ENCODE results near the gene AHRR.

The AHRR gene

GRCh38 chr5:422323-423232 is 101.1 kb downstream of the AHRR start:
- Histone ChIP-seq H3K4me2 (ENCODE audit: low read length) (no peak overlapping the region), H3K9me3 (ENCODE audit: control insufficient read depth, low read length) (no peaks in the 10 kb centered on the region), H3K9ac (no peak overlapping the region), H3K4me1 (no peaks in the 10 kb centered on the region), H3K27ac (no peak overlapping the region), H3K79me2 (no peaks in the 10 kb centered on the region), H3K4me3 (ENCODE audit: low read depth, low read length) (no peak overlapping the region), H3K36me3 (ENCODE audit: control insufficient read depth, insufficient read depth, low read length) (no peaks in the 10 kb centered on the region), H3K27me3 (ENCODE audit: control insufficient read depth, insufficient read depth, low read length) (no peaks in the 10 kb centered on the region), H2AFZ (no peak overlapping the region)
- no peak for TF ChIP-seq CTCF (IDR thresholded peaks at IDR 0.05)

- Histone ChIP-seq H3K4me3 (ENCODE audit: low read depth, low read length) (no peak overlapping the region), H3K4me1 (no peaks in the 10 kb centered on the region), H3K9ac (no peak overlapping the region), H3K4me2 (ENCODE audit: low read length) (no peak overlapping the region), H3K79me2 (no peaks in the 10 kb centered on the region), H3K36me3 (ENCODE audit: control insufficient read depth, insufficient read depth, low read length) (no peaks in the 10 kb centered on the region), H2AFZ (no peak overlapping the region), H3K9me3 (ENCODE audit: control insufficient read depth, low read length) (no peaks in the 10 kb centered on the region), H3K27ac (no peak overlapping the region), H3K27me3 (ENCODE audit: control insufficient read depth, insufficient read depth, low read length) (no peaks in the 10 kb centered on the region)
- TF ChIP-seq CTCF (IDR thresholded peaks at IDR 0.05): no peak
Observed at GRCh38 chr5:423233-423565, 101.7 kb downstream of the AHRR start.

GRCh38 chr5:423626-424261 is 102.2 kb downstream of the AHRR start:
- H3K79me2 ChIP-seq: no peaks in the 10 kb centered on the region
- TF ChIP-seq CTCF (IDR thresholded peaks at IDR 0.05): no peak
- H2AFZ ChIP-seq: no peak overlapping the region

GRCh38 chr5:424301-425110 is 103.0 kb downstream of the AHRR start:
- no peaks in the 10 kb centered on the region for H3K79me2 ChIP-seq
- H3K4me2 ChIP-seq (ENCODE audit: low read length): no peak overlapping the region
- no peak overlapping the region for H3K4me3 ChIP-seq (ENCODE audit: low read depth, low read length)

More at GRCh38 chr5:423626-424261, 102.2 kb downstream of the AHRR start:
- no peak overlapping the region for H3K4me3 ChIP-seq (ENCODE audit: low read depth, low read length)
- no peak overlapping the region for H3K4me2 ChIP-seq (ENCODE audit: low read length)
- H3K27me3 ChIP-seq (ENCODE audit: control insufficient read depth, insufficient read depth, low read length): no peaks in the 10 kb centered on the region
- no peak overlapping the region for H3K9ac ChIP-seq
- H3K4me1 ChIP-seq: no peaks in the 10 kb centered on the region
- H3K27ac ChIP-seq: no peak overlapping the region
- H3K9me3 ChIP-seq (ENCODE audit: control insufficient read depth, low read length): no peaks in the 10 kb centered on the region
- H3K36me3 ChIP-seq (ENCODE audit: control insufficient read depth, insufficient read depth, low read length): no peaks in the 10 kb centered on the region

More at GRCh38 chr5:424301-425110, 103.0 kb downstream of the AHRR start:
- no peak overlapping the region for H3K9ac ChIP-seq
- no peak for TF ChIP-seq CTCF (IDR thresholded peaks at IDR 0.05)
- H2AFZ ChIP-seq: no peak overlapping the region
- H3K27ac ChIP-seq: no peak overlapping the region
- H3K4me1 ChIP-seq: no peaks in the 10 kb centered on the region
- H3K9me3 ChIP-seq (ENCODE audit: control insufficient read depth, low read length): no peaks in the 10 kb centered on the region
- no peaks in the 10 kb centered on the region for H3K36me3 ChIP-seq (ENCODE audit: control insufficient read depth, insufficient read depth, low read length)
- H3K27me3 ChIP-seq (ENCODE audit: control insufficient read depth, insufficient read depth, low read length): no peaks in the 10 kb centered on the region
